Measurements from ENCODE around the gene CBFA2T2.

The CBFA2T2 gene

DNA sequence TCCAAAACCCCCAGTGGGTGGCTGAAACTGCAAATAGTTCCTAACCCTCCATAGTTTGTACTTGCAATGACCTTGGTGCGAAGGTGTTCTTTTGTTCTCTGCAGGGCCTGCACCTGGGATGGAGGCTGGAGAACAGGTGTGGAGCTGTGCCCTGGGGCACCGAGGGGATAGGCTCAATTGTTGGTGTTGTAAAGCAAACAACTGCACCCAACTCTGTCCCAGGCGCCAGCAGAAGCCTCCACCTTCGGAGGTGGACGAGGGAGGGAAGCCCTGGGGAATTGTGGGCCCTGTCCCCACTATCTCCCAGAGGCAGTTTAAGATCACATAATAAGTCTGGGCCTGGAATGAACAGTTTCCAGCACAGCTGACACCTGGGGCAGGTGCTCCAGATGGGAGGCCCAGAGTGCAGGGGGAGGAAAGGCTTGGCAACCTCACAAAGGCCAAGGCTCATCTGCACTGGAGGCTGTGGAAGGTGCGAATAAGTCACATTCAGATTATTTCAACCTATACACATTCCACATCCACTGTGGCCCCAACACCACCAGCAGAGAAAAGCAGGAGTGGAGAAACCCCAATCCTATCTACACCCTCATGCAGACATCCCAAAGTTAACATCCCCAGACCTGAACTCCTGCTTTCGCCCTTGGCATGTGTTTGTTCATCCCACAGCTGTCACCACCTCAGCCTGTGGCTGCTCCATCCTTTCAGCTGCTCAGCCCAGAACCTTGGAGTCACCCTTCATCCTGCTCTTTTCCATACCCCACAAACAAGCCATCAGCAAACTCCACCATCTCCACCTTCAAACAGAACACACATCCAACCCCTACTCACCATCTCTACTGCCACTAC is 12.3 kb upstream of the CBFA2T2 start:
- H3K4me2 ChIP-seq (ENCODE audit: insufficient read depth, low read length): no peak overlapping the region
- H3K79me2 ChIP-seq (ENCODE audit: insufficient read depth, low read length): no peaks in the 10 kb centered on the region
- no peak overlapping the region for H2AFZ ChIP-seq (ENCODE audit: low read depth, low read length)
- H3K27me3 ChIP-seq (ENCODE audit: insufficient read depth, low read length, poor library complexity): no peaks in the 10 kb centered on the region
- ATAC-seq (ENCODE audit: insufficient read depth, low read depth) (no peak), DNase-seq (no peak)
- no peak overlapping the region for H3K9ac ChIP-seq (ENCODE audit: low read depth, low read length)
- H3K9me3 ChIP-seq (ENCODE audit: insufficient read depth, low read length, severe bottlenecking): no peaks in the 10 kb centered on the region
- TF ChIP-seq CTCF (IDR thresholded peaks at IDR 0.05; ENCODE audit: borderline replicate concordance, extremely low read depth, low read length, poor library complexity, severe bottlenecking): no peak
- no peak for TF ChIP-seq EZH2 (IDR thresholded peaks at IDR 0.05; ENCODE audit: borderline replicate concordance, low read depth, low read length, severe bottlenecking)
- no peak overlapping the region for H3K4me3 ChIP-seq (ENCODE audit: low read depth in 1 of 2, low read length in 2 of 2)
- no peak overlapping the region for H3K27ac ChIP-seq (ENCODE audit: low read length)
- H4K20me1 ChIP-seq (ENCODE audit: insufficient read depth, low read length): no peaks in the 10 kb centered on the region
- H3K36me3 ChIP-seq (ENCODE audit: insufficient read depth, low read length): no peaks in the 10 kb centered on the region
- H3K4me1 ChIP-seq (ENCODE audit: insufficient read depth, low read length): no peaks in the 10 kb centered on the region

GRCh38 chr20:33480048-33480447 is 9.8 kb upstream of the CBFA2T2 start:
- H2AFZ ChIP-seq (ENCODE audit: low read depth, low read length): no peak overlapping the region
- ATAC-seq (ENCODE audit: insufficient read depth, low read depth) (no peak), DNase-seq (no peak)
- H3K79me2 ChIP-seq (ENCODE audit: insufficient read depth, low read length): no peaks in the 10 kb centered on the region
- no peak overlapping the region for H3K4me2 ChIP-seq (ENCODE audit: insufficient read depth, low read length)
- no peak overlapping the region for H3K9ac ChIP-seq (ENCODE audit: low read depth, low read length)
- H3K27me3 ChIP-seq (ENCODE audit: insufficient read depth, low read length, poor library complexity): no peaks in the 10 kb centered on the region
- no peaks in the 10 kb centered on the region for H3K36me3 ChIP-seq (ENCODE audit: insufficient read depth, low read length)
- H3K27ac ChIP-seq (ENCODE audit: low read length): no peak overlapping the region
- no peaks in the 10 kb centered on the region for H3K4me1 ChIP-seq (ENCODE audit: insufficient read depth, low read length)
- TF ChIP-seq CTCF (IDR thresholded peaks at IDR 0.05; ENCODE audit: borderline replicate concordance, extremely low read depth, low read length, poor library complexity, severe bottlenecking) (no peak), EZH2 (IDR thresholded peaks at IDR 0.05; ENCODE audit: borderline replicate concordance, low read depth, low read length, severe bottlenecking) (no peak)
- no peak overlapping the region for H3K4me3 ChIP-seq (ENCODE audit: low read depth in 1 of 2, low read length in 2 of 2)
- H3K9me3 ChIP-seq (ENCODE audit: insufficient read depth, low read length, severe bottlenecking): no peaks in the 10 kb centered on the region
- H4K20me1 ChIP-seq (ENCODE audit: insufficient read depth, low read length): no peaks in the 10 kb centered on the region

- Histone ChIP-seq H3K27ac (ENCODE audit: low read length) (no peak overlapping the region), H3K36me3 (ENCODE audit: insufficient read depth, low read length) (no peaks in the 10 kb centered on the region), H3K9ac (ENCODE audit: low read depth, low read length) (no peak overlapping the region), H3K4me2 (ENCODE audit: insufficient read depth, low read length) (no peak overlapping the region), H3K4me1 (ENCODE audit: insufficient read depth, low read length) (no peaks in the 10 kb centered on the region), H2AFZ (ENCODE audit: low read depth, low read length) (no peak overlapping the region), H3K79me2 (ENCODE audit: insufficient read depth, low read length) (no peaks in the 10 kb centered on the region), H3K4me3 (ENCODE audit: low read depth in 1 of 2, low read length in 2 of 2) (no peak overlapping the region), H3K9me3 (ENCODE audit: insufficient read depth, low read length, severe bottlenecking) (no peaks in the 10 kb centered on the region), H4K20me1 (ENCODE audit: insufficient read depth, low read length) (no peaks in the 10 kb centered on the region), H3K27me3 (ENCODE audit: insufficient read depth, low read length, poor library complexity) (no peaks in the 10 kb centered on the region)
- no peak for ATAC-seq (ENCODE audit: insufficient read depth, low read depth)
- DNase-seq: no peak
- TF ChIP-seq EZH2 (IDR thresholded peaks at IDR 0.05; ENCODE audit: borderline replicate concordance, low read depth, low read length, severe bottlenecking) (no peak), CTCF (IDR thresholded peaks at IDR 0.05; ENCODE audit: borderline replicate concordance, extremely low read depth, low read length, poor library complexity, severe bottlenecking) (no peak)
These were observed 8.4 kb upstream of the CBFA2T2 start for GRCh38 chr20:33481431-33481941.

All from DND-41 (cell line).